Activated T-cell treated with anti-CD3 and anti-CD28 coated beads, Interleukin-2, amount 50 U/mL, for 4 hours (primary cell): ENCODE data around the gene PPP1R26. TPM values are rescaled to one million over a fixed set of nuclear protein-coding genes. Genes with fewer than 3 reads are reported as not detected.

Experiments
- ATAC-seq, 2 donors: fragments of 200-7000 bp; cut with Tn5 transposase; one replicate each; pipeline ENCODE4 v1.10.0; 2021
- DNase-seq: peaks from one replicate; pipeline ENCODE4 v3.0.0-alpha.2; 2020
- H3K27me3 Mint-ChIP-seq: one replicate; pipeline ENCODE4 v1.8.0; 2021; ENCODE audit warnings: low read depth, mixed read lengths
- H3K36me3 Mint-ChIP-seq: one replicate; pipeline ENCODE4 v1.8.0; 2022; ENCODE audit warnings: mixed read lengths; ENCODE audit not compliant: insufficient read depth
- H3K4me1 Mint-ChIP-seq: one replicate; pipeline ENCODE4 v1.8.0; 2021; ENCODE audit warnings: low read depth, mixed read lengths
- H3K4me3 Mint-ChIP-seq: one replicate; pipeline ENCODE4 v1.8.0; 2021; ENCODE audit warnings: mild to moderate bottlenecking, moderate library complexity, mixed read lengths
- H3K9me3 Mint-ChIP-seq: one replicate; pipeline ENCODE4 v1.8.0; 2021; ENCODE audit warnings: mixed read lengths
- total RNA-seq, 3 donors: library from RNA; stranded (reverse); gene quantifications; one replicate each; pipeline ENCODE4 v1.2.1, GENCODE V29; 2021

PPP1R26 gene
- total RNA-seq, 3 donors from 2014 or later: 0.94 to 2.4 (median 1.2) TPM

GRCh38 chr9:135502168-135502872, 22.7 kb downstream of the PPP1R26 start:
- H3K4me1 Mint-ChIP-seq: peaks cover 17% of the 10 kb centered on the region
- ATAC-seq (no peak), DNase-seq (no peak)
- H3K27me3 Mint-ChIP-seq: peaks cover 4% of the 10 kb centered on the region
- no peaks in the 10 kb centered on the region for H3K9me3 Mint-ChIP-seq
- peaks cover 17% of the 10 kb centered on the region for H3K36me3 Mint-ChIP-seq
- H3K4me3 Mint-ChIP-seq: peak overlapping the region; percentile 91

GRCh38 chr9:135502873-135503321, 23.3 kb downstream of the PPP1R26 start:
- Mint-ChIP-seq H3K9me3 (no peaks in the 10 kb centered on the region), H3K4me3 (peak overlapping the region; percentile 91), H3K36me3 (peaks cover 17% of the 10 kb centered on the region), H3K27me3 (peaks cover 4% of the 10 kb centered on the region), H3K4me1 (peaks cover 17% of the 10 kb centered on the region)
- ATAC-seq: no peak
- DNase-seq: no peak

- no peak for ATAC-seq
- H3K9me3 Mint-ChIP-seq: peaks cover under 1% of the 10 kb centered on the region
- H3K27me3 Mint-ChIP-seq: no peaks in the 10 kb centered on the region
- peaks cover 17% of the 10 kb centered on the region for H3K36me3 Mint-ChIP-seq
- peak overlapping the region; percentile 53 for H3K4me3 Mint-ChIP-seq
- DNase-seq: no peak
- H3K4me1 Mint-ChIP-seq: peaks cover 17% of the 10 kb centered on the region
Observed at GRCh38 chr9:135503371-135504261, 24.0 kb downstream of the PPP1R26 start.

GRCh38 chr9:135504262-135505243, 25.0 kb downstream of the PPP1R26 start:
- H3K4me3 Mint-ChIP-seq: no peak overlapping the region
- DNase-seq (peak; percentile 42), ATAC-seq (peak; percentile 20 to 29)
- peaks cover 17% of the 10 kb centered on the region for H3K4me1 Mint-ChIP-seq
- peaks cover 17% of the 10 kb centered on the region for H3K36me3 Mint-ChIP-seq
- H3K9me3 Mint-ChIP-seq: peaks cover 10% of the 10 kb centered on the region
- no peaks in the 10 kb centered on the region for H3K27me3 Mint-ChIP-seq

DNA sequence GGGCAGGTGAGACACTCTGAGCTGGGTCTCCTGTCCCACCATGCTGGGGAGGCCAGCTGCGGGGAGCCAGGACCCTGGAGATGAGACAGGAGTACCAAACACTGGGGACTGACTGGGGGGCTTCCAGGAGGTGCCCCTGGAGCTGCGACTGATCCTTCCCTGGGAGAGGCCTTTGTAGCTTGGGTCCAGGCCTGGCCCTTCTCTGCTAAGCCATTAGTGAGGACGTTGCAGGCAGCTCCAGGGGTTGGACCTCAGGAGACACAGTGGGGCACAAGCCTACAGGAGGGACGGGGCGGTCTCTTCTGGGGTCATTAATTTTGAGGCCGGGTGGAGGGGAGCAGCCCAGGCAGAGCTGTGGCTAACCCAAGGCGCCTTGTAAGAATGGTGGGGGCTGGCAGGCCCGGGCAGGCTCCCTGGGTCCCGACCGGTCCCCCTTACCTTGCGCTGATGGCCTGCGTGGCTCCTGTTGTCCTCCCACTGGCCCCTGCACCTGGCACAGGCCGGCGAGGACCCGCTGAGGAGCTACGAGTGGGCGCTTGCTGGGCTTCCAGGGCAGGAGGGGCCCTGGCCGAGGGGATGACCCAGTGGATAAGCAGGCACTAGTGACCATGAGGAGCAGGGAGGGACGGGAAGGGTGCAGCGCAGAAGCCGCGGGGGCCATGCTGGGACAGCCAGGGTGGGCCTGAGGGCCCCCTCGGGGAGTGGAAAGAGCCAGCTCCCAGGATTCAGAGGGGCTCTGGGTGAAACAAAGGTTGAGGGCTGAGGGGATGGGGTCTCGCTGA, 26.0 kb downstream of the PPP1R26 start:
- no peak overlapping the region for H3K4me3 Mint-ChIP-seq
- peaks cover 11% of the 10 kb centered on the region for H3K9me3 Mint-ChIP-seq
- H3K4me1 Mint-ChIP-seq: peaks cover 17% of the 10 kb centered on the region
- no peak for DNase-seq
- peaks cover 17% of the 10 kb centered on the region for H3K36me3 Mint-ChIP-seq
- H3K27me3 Mint-ChIP-seq: no peaks in the 10 kb centered on the region
- ATAC-seq: no peak

DNA sequence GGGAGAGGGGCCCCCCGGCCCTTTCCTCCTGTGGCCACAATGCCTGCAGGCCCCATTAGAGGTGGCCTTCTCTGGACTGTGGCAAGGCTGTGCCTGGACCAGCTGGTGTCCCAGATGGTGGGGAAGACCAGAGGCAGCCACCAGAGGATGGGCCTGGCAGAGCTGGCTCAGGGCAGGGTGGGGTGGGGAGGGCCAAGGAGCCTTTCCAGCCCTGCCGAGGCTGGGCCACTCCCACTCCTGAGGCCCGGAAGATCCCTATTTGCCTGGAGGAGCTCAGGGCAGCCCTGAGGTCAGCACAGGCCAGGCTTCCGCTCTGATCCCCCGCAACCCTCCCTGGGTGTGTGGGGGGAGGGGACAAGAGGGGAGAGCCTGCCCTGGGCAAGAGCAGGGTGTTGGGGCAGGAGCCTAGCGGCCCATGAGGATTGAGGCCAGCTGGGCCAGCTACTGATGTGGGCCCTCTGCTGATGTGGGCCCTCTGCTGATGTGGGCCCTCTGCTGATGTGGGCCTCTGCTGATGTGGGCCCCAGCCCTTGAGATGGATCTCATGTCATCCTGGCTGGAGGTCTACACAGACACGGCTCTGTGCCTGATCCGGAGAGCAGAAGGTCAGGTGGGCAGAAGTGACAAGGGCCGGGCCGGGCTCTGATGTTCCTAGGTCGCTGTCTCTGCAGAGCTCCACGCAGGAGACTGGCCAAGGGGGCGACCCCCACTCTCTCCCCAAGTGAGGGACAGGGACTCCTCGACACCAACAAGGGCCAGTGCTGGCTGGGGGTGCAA, 26.9 kb downstream of the PPP1R26 start:
- peaks cover 16% of the 10 kb centered on the region for H3K4me1 Mint-ChIP-seq
- peaks cover 17% of the 10 kb centered on the region for H3K36me3 Mint-ChIP-seq
- no peak for ATAC-seq
- no peak for DNase-seq
- H3K27me3 Mint-ChIP-seq: no peaks in the 10 kb centered on the region
- no peak overlapping the region for H3K4me3 Mint-ChIP-seq
- peaks cover 11% of the 10 kb centered on the region for H3K9me3 Mint-ChIP-seq

DNA sequence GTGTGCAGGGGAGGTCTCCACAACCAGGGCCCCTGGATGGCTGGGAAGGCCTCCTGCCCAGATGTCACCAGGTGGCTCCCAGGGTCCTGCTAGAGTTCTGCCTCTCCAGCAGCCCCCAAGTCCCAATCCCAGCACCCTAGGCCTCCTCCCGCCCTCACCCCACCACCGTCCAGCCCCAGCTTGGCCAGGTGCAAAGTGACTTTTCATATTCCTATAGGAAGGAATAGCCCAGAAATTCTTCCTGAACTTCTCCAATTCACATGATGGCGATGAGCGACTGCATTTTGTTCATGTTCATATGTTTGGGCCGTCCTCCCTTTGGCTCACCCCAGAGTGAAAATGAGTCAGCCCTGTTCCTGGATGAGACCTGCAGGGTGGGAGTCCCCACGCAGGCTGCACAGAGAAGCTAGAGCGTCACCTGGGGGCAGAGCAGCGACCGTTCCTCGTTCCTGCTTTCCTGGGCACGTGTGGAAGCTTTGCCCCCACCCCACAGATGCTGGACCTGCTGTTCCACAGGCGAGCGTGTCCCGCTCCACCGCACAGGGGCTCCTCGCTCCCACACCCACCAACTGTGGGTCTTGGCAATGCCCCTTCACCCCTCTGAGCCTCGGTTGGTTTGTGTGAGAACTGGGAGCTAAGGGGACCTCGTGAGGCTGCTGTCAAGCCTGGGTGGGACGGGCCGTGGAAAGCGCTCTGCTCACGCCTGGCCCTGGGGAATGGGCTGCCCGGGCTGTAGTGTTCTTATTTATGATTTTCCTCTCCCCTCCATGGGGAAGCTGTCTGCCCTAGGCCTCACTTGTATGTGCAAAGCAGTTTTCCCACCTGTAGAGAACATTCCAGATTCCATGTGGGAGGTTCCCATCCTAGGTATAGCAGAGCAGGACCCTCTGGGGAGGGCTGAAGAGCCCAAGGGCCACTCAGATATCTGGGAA, 27.8 kb downstream of the PPP1R26 start:
- ATAC-seq (no peak), DNase-seq (no peak)
- H3K9me3 Mint-ChIP-seq: peaks cover 11% of the 10 kb centered on the region
- H3K4me1 Mint-ChIP-seq: peaks cover 8% of the 10 kb centered on the region
- peaks cover 17% of the 10 kb centered on the region for H3K36me3 Mint-ChIP-seq
- H3K27me3 Mint-ChIP-seq: no peaks in the 10 kb centered on the region
- no peak overlapping the region for H3K4me3 Mint-ChIP-seq

DNA sequence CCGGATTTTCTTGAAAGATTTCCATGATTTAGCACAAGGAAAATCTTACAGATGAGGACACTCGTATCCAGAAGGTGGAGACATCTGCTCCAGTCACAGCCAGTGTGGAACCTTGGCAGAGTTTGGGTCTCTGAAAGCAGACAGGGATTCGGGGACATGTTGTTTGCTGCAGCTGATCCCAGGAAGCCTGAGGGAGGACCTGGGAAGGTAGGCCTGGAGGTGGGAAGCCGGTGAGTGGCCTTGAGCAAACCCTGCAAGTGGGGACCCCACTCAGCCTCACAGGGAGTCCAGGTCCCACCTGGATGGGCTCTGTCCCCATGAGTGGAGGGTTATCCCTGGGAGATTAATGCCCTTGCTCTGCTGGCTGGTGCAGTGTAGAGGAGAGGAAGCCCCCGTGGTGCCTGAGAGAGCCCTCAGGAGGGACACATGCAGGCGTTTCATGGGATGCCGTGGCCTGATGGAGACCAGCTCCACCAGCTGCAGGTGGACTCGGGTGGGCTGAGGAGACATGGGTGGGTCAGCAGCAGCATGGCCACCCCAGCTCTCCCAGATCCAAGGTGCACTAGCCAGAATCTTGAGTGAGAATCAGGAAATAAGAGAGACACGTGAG, 28.7 kb downstream of the PPP1R26 start:
- Mint-ChIP-seq H3K27me3 (no peaks in the 10 kb centered on the region), H3K36me3 (peaks cover 13% of the 10 kb centered on the region), H3K4me1 (peaks cover 4% of the 10 kb centered on the region), H3K4me3 (no peak overlapping the region), H3K9me3 (peaks cover 11% of the 10 kb centered on the region)
- no peak for ATAC-seq
- no peak for DNase-seq

DNA sequence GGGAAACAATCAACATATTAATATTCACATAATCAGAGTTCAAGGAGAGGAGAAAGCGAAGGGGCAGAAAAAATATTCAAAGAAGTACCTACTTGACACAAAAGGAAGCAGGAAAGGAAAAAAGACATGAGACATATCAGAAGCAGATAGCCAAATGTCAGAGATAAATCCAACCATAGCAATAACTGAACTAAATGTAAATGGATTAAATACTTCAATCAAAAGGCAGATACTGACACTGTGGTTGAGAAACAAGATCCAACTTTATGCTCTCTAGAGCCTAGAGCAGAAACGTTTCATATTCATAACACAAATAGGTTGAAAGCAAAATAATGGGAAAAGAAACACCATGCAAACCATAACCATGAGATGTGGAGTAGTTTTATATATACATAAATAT, 29.9 kb downstream of the PPP1R26 start:
- H3K4me3 Mint-ChIP-seq: no peak overlapping the region
- ATAC-seq (no peak), DNase-seq (no peak)
- peaks cover 11% of the 10 kb centered on the region for H3K9me3 Mint-ChIP-seq
- peaks cover 4% of the 10 kb centered on the region for H3K36me3 Mint-ChIP-seq
- H3K4me1 Mint-ChIP-seq: peaks cover 2% of the 10 kb centered on the region
- no peaks in the 10 kb centered on the region for H3K27me3 Mint-ChIP-seq

DNA sequence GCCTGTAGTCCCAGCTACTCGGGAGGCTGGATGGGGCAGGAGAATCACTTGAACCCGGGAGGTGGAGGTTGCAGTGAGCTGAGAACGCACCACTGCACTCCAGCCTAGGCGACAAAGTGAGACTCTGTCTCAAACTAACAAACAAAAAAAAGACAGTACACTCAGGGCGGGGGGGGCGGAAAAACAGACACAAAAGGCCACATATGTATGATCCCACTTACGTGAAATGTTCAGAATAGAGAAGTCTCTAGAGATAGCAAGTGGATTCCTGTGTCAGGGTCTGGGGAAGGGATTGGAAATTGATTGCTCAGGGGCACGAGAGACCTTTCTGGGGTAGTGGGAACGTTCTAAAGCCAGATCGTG, 32.6 kb downstream of the PPP1R26 start:
- no peaks in the 10 kb centered on the region for H3K36me3 Mint-ChIP-seq
- no peak overlapping the region for H3K4me3 Mint-ChIP-seq
- H3K9me3 Mint-ChIP-seq: peaks cover 11% of the 10 kb centered on the region
- no peaks in the 10 kb centered on the region for H3K27me3 Mint-ChIP-seq
- H3K4me1 Mint-ChIP-seq: no peaks in the 10 kb centered on the region
- ATAC-seq (no peak), DNase-seq (no peak)

DNA sequence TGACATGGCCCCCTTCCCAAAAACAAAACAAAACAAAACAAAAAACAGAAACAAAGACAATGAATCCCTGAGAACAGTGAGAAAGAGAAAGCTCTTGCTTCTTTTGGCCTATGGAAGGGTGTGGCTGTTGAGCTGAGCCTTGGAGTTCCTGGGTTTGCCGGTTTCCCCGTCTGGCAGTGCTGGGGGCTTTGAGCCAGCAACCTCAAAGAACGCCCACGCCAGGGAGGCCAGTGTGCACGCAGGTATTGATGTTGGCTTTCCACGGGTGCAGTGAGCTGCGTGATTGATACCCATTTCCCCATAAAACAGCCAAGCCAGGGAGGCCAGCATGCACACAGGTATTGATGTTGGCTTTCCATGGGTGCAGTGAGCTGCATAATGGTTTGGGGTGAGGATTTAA, 33.3 kb downstream of the PPP1R26 start:
- no peaks in the 10 kb centered on the region for H3K36me3 Mint-ChIP-seq
- peaks cover 11% of the 10 kb centered on the region for H3K9me3 Mint-ChIP-seq
- H3K4me3 Mint-ChIP-seq: no peak overlapping the region
- DNase-seq (no peak), ATAC-seq (no peak)
- H3K4me1 Mint-ChIP-seq: no peaks in the 10 kb centered on the region
- peaks cover 3% of the 10 kb centered on the region for H3K27me3 Mint-ChIP-seq

GRCh38 chr9:135513351-135513846, 33.8 kb downstream of the PPP1R26 start:
- DNase-seq (no peak), ATAC-seq (no peak)
- Mint-ChIP-seq H3K36me3 (no peaks in the 10 kb centered on the region), H3K4me3 (no peak overlapping the region), H3K27me3 (peaks cover 3% of the 10 kb centered on the region), H3K9me3 (peaks cover 11% of the 10 kb centered on the region), H3K4me1 (no peaks in the 10 kb centered on the region)
